HG03520 (cell line): ENCODE results near the gene HDAC5.
"Not testable (repeated sequence)": the region's sequence is repeated elsewhere in the genome, so short reads cannot be mapped to it uniquely, and the experiment has no call there.

Experiments used
- ATAC-seq: cut with Tn5 transposase; IDR thresholded peaks from one replicate; pipeline ENCODE4 v1.9.1; 2021; ENCODE audit warnings: mild to moderate bottlenecking, moderate library complexity; ENCODE audit not compliant: unreplicated experiment

Gene HDAC5

DNA sequence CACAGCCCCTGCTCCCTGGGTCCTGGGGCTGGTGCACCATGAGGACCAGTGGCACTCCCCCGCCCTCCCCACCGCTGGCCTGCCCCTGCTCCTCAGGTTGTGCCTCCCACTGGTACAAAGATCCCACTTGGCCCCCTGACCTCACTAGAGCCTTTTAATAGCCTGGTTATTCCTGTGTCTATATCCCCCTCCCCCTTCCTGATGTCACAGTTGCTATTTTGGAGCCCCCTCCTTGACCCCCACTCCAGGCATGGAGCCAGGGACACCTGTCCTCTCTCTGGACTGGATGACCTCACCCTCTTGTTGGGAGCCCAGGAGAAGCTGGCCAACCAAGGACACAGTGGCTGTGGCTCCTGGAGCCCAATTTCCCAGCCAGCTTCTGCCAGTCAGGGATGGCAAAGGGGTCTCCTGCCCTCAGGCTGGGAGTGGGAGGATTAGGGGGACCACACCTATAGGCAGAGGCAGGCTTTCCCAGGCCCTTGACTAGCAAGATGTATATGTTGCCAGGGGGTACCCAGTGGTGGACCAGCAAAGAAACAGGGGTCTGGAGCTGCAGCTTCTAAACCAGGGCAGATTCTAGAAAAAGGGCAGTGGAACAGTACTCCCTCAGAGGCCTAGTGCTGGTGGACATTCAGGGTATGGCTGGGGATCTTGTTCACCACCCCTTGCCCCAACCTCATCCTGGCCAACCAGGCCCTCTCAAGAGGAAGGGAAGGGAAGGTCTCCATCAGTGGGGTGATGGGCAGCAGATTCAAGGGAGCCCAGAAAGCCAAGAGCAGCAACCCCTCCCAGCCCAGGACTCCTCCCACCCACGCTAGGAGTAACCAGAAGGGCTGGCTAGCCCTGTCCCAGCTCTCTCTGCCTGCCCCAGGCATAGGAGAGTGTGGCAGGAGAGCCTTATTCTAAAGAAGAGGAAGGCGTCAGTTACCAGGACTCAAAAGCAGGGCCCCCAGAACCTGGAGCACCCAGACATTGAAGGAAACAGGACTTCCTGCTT lies 10.9 kb downstream of the HDAC5 start:
- no peak for ATAC-seq

DNA sequence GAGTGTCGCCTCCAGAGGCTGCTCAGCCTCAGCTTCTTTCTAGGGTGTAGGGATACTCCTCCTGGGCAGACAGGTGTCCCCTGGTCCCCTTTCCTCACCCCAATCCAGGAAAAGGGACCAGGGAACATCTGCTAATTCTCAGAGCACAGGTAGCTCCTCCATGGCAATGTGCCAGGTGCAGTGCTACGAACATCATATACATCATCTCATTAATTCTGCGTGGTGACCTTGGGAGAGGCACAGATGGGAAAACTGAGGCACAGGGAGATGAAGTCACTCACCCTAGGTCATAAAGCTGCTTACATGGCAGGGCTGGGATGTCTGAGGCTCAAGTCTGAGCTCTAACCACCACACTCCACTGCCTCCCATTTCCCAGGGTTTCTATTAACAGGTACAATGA lies 11.7 kb downstream of the HDAC5 start:
- no peak for ATAC-seq

DNA sequence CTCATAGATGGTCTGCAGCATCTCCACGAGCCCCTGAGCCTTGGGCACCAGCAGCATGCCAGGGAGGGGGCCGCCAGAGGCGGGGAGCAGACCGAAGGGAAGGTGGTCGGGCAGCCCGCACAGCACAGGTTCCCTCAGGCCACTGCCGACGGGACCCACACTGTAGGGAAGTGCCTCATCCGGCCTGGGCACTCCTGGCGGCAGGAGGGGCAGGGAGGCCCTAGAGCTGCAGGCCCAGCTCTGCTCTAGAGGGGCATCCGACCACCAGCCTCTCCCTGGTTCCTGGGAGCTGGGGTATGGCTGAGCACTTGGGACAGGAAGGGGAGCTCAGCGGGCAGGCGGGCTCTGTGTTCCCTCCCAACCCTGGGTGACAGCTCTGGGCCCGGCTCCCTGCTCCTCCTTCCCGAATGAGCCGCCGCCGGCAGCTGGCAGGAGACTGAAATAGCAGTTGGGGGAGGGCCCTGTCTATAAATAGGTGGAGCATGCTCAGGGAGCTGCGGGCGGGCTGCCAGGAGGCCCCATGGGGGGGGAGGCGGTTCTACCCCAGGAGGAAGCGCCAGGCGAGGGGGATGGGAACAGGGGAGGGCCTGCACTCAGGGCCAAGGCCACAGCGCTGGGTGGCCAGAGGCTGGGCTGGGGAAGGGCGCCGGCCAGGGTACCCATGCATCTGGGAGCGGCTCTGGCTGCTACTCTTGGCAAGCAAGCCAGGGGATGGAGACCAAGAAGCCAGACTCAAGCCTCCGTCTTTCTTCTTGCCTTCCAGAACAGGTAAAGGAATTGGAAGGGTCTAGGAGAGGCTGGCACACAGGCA lies 12.4 kb downstream of the HDAC5 start:
- no peak for ATAC-seq

DNA sequence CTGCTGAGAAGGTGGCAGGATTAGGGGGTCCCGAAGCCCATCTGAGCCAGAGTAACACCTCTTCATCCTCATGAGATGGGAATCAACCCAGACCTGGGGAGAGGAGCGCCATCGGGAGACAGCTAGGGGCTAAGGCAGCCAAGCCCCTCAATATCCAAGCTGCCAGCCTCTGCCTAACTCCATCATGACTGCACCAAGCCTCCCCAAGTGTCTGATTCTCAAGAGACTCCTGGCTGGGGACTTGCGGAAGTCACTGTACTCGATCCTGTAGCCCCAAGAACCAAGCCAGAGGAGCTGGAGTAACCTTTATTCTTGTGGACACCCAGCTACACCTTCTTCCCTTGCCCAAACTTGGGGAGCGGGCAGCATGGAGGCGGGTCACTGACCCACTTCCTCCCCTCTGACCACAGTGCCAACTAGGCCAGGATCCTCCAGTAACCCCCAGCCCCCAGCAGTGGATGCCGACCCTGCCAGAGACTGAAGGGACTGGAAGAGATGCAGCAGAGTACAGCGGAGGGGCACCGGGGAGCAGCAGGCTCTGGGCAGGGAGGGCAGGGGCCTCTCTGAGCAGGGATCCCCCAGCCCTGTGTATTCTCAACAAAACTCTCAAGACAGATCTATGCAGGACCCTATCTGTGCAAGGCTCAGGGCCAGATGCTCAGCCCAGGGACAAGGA lies 13.3 kb downstream of the HDAC5 start:
- no peak for ATAC-seq

DNA sequence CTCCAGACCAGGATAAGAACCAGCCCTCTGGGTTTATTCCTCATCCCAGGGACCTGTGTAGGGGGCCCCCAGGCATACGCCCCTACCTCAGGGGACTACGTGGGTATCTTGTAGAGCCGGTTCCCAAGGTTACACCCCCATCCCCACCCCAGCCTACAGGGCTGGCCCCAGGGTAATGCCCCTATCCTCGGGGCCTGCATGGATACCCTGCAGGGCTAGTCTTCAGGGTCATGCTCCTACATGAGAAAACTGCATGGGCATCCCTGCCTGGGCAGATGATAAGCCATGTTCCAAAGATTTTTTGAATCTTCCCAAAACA lies 14.2 kb downstream of the HDAC5 start:
- ATAC-seq: no peak

DNA sequence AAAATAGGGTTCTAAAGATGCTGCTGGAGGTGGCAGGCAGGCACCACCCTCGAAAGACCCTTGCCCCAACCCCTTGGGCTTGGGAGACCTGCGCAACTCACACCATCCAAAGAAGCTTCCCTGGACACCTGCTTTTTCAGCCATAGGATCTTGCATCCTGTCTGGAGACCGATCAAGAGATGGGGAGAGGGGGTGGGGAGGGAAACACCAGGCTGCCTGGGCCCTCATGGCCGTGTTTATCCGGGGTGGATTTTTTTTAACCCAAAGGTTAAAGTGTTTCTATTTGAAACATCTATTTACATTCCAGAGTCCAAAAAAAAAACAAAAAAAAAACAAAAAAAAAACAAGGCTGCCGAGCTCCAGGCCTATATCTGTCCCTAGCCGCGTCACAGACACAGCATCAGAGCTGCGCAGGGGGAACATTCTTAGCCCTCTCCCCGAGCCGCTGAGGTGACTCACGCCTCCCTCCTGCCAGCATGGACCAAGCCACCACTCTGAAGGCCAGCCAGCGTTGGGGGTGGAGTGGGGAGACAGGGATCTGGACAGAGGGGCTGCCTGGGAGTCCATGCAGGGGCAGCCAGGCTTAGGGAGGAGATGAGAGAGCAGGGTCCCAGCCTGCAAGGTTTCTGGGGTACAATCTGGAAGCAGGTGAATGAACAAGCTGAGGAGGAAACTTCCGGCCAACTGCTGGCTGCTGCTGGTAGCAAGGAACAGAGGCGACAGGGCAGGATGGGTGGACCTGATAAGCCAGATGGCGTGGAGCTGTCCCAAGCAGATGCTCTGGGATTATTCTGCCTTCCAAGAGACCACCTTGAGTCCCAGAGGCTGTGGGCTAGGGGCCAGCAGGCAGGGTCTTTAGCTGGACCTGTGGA lies 14.8 kb downstream of the HDAC5 start:
- ATAC-seq: no peak

DNA sequence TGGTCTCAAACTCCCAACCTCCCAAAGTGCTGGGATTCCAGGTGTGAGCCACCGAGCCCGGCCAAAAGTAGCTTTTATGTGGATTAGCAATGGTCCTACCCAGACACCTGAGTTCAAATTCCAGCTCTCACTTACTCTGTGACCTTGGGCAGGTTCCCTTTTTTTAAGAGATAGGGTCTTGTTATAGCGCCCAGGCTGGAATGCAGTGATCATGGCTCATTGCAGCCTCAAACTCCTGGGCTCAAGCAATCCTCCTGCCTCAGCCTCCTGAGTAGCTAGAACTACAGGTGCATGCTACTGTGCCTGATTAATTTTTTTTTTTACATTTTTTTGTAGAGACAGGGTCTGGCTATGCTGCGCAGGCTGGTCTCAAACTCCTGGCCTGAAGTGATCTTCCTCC lies 16.6 kb downstream of the HDAC5 start:
- ATAC-seq: no peak

DNA sequence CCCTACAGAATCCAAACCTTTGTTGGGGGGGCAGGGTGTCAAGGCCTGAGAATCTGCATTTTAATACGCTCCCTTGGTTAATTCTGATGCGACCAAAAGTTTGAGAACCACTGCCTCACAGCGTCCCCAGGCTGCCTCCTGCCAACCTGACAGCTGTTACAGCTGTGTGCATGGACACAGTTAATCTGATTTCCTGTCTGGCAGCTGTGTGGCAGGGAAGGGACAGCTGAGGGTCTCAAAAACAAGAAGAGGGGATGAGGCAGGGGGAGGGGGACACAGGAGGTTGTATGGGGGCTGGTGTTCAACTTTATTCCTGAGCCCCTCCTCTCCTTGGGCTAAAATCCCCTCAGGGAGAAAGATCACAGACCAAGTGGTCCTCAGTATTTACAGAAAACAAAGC lies 17.5 kb downstream of the HDAC5 start:
- ATAC-seq: no peak

DNA sequence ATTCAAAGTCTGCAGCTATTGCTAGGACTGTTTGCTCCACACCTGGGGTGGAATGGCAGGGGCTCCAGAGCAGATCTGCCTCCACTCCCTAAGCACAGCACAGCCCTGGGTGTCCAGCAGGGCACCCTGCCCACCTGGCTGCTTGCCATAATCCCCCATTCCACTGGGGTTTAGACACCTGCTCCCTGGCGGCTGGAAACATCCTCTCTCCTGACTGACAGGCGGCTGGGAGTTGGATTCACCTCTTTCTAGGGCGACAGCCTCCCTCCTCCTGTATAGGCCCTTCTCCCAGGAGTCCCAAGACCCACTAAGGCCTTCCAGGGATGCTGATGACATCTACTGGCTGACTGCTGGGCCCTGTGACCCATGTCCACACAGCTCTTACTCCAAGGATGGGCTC lies 18.0 kb downstream of the HDAC5 start:
- ATAC-seq: no peak

DNA sequence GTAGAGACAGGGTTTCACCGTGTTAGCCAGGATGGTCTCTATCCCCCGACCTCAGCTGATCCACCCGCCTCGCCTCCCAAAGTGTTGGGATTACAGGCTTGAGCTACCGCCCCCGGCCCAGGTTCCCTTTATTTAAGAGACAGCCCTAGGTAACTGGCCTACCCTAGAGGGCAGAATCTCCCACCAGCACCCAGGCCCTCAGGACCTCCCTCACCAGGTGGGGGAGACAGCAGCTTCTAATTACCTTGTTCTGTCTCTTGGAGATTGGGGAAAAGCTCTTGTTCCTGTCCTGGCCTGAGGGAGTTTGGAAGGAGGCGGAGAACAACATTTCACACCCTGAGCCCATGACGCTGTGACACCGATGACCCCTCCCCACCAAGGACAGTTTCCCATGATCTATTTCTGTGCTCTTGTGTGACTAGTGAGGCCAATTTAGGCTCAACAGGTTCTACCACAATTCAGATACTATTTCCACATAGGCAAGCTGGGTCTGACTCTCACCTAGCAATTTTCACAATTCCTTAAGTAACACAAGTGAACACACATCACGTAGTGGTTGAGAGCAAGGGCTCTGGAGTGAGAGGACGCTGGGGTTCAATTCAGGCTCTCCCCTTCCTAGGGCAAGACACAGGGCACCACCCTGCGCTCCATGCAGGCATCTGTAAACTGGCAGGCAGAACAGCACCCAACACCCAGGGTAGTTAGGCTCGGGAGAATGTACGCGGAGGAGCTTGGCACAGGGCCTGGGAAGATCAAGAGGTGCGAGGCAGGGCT lies 20.4 kb downstream of the HDAC5 start:
- ATAC-seq: no peak

DNA sequence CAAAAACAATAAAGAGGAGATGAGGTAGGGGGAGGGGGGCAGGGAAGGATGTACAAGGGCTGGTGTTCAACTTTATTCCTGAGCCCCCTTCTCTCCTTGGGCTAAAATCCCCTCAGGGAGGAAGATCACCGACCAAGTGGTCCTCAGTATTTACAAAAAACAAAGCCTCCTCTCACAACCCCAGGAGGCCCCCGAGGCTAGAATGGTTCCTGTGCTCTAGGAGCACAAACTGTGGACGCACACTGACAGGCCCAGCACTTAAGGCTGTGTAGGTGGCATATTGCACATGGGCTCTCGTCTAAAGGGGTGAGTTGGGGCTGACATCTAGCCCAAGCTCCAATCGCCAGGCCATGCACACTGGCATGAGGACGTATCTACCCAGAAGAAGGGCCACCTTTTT lies 21.6 kb downstream of the HDAC5 start:
- ATAC-seq: not testable (repeated sequence)

DNA sequence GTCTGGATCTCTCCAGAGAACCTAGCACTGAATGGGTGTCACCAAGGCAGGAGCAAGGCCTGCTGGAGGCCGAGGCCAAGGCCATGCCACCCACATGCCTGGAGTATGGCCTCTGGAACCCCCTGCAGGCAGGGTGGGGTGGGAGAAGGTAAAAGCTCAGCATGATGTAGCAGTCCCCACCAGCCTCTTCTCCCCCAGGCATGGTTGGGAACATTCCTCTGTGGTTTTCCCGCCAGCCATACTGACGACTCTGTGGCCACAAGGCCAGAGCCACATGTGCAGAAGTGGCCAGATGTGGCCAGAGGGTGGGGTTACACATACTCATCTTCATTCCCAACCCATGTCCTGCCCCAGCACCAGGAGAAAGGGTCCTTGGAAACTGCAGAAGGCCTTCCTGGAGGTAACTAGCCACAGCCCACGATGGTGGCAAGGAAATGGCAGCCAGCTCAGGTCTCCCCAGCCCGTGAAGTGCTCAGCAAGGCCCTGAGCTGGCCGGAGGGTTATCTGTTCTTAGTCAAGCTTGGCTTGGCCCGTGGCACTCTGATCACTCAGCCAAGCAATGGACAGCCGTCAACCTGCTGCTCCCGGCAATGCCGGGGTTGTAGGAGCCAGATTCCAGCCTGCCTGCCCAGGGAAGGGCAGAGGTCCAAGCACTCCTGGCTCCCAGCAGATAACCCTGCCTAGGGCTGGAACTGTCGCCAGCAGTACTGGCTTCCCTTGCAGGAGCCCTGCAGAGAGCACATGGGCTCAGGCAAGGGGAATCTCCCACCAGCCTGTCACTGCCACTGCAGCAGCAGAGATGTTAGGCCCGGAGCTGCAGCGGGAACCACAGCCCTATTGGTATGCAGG lies 26.1 kb downstream of the HDAC5 start:
- ATAC-seq: no peak

DNA sequence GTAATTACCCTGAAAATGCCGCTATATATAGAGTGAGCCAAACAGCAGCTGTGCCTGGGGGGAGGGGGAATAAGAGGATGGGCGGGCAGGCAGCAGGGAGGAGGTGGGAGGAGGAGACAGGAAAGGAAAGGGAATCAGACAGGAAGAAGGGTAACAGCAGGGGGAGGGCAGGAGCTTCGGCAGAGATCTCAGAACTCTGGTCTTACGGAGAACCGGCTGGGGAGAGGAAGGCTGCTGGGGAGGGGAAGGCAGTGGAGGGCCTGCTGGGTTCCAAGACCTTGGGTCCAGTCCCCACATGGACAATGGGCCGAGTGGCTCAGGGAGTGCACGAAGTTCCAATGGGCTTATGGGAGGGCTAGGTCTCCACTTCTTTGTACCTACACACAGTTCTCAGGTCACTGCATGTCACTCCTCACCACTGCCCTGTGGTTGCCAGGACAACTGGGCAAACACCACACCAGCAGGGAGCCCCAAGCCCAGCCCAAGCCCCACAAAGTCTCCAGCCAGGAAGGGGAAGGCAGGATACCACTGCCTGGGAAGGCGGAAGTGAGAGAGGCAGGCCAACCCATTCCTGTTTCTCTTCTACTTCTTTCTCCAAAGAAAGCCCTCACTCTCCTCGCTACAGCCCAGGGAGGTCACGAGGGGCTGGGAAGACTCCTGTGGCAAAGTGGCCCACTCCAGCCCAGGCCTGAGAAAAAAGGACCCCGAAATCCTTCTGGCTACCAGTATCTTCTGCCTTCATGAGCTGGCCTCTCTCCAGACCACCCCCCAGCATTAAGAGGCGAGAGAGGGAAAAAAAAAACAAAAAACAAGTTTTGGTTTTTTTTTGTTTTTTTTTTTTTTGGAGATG lies 27.6 kb downstream of the HDAC5 start:
- no peak for ATAC-seq

DNA sequence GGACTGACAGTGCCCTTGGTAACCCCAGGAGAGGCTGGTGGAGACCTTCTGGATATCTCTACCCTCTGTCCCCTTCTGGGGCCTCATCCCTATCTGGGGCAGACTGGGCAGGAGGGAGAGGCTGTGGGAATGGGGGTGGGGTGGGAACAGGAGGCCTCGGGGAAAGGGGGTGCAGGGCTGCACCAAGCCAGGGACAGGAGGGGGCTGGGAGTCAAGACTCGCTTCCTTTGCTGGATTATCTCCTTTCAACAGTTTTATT lies 28.1 kb downstream of the HDAC5 start:
- ATAC-seq: no peak

DNA sequence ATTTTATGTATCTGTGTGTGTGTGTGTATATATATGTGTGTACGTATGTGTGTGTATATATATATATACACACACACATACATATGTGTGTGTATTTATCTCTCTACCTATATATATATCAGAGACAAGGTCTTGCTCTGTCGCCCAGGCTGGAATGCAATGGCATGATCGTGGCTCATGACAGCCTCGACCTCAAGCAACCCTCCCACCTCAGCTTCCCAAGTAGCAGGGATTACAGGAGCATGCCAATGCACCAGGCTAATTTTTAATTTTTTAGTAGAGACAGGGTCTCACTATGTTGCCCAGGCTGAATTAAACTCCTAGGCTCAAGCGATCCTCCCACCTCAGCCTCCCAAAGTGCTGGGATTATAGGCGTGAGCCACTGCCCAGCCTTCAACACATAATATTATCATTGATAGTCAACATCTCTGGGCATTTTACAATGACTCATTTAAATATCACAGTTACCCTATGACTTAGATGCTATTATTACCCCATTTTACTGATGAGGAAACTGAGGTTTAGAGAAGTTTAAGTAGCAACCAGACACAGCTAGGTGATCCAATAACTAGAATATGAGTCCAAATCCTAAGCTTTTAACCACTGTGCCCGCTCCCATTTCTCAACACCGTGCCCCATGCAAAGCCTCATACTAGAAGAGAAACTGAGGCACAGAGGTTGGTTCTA lies 28.6 kb downstream of the HDAC5 start:
- no peak for ATAC-seq

DNA sequence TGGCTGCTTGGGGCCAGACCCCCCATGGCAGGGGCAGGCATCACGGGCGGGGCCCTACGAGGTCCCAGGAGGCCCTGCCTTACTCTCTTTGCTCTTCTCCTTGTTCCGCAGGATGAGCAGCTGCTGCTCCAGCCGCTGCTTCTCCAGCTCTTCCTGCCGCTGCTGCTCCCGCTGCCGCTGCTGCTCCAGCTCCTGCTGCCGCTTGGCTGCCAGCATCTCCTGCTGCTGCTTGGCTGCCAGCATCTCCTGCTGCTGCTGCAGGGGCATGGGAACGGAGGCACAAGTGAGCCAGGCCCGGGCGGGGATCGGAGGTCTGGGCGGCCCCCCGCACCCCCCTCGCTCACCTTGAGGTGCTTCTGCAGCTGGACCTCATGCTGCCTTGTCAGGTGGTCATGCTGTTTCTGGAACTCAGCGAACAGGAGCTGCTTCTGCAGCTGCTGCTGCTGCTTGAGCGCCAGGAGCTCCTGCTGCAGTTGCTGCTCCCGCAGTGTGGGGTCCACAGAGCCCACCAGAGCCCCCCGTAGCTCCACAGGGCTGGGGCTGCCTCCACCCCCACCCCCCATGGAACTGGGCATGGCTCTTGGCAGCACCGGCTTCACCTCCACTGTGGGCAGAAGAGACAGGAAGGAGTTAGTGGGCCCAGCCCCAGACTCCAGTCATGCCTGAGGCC lies 30.1 kb downstream of the HDAC5 start:
- no peak for ATAC-seq

DNA sequence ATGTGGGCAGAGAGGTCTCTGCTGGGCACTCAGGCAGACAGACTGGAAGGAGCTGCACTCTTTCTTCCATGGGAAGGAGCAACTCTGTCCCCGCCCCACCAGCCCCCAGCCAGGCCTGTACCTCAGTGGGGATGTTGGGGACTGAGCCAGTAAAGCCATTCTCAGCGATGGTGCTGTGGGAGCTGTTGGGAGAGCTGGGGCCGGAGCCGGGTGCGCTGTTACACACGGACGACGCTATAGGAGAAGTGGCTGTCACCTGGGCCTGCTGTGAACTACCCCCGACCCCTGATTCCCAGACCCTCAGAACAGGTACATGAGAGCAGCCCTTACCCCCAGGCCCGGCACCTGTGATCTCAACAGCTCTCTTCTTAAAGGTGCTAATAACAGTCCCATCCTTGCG lies 31.4 kb downstream of the HDAC5 start:
- no peak for ATAC-seq
